Omental fat pad (tissue), 4 donors: ENCODE measurements around the gene TPRKB. TPM values are rescaled to one million over a fixed set of nuclear protein-coding genes. Genes with fewer than 3 reads are reported as not detected.
"Not testable (repeated sequence)": the region's sequence is repeated elsewhere in the genome, so short reads cannot be mapped to it uniquely, and the experiment has no call there.

Experiments
- ATAC-seq: fragments of 150-250 bp; one replicate; pipeline ENCODE4 v1.9.1; 2016; ENCODE audit warnings: mild to moderate bottlenecking, moderate library complexity; ENCODE audit not compliant: low FRiP score
- DNase-seq: peaks from one replicate; pipeline ENCODE4 v3.0.0-alpha.2; 2019; ENCODE audit warnings: low spot score
- CTCF ChIP-seq, 3 donors: fragments of 450-650 bp; IDR thresholded peaks; one replicate each; pipeline ENCODE4 v1.5.1; 2016 to 2017; ENCODE audit warnings: antibody characterized with exemption in 3 of 3, mild to moderate bottlenecking in 3 of 3, moderate library complexity in 2 of 3
- total RNA-seq, 4 donors: library from RNA; depleted of rRNA; stranded (reverse); fragments of >200 nt; gene quantifications; one replicate each; pipeline ENCODE4 v1.1.0, GENCODE V29; 2016

The TPRKB gene
- total RNA-seq, 4 donors from 2014 or later: 20.4 to 37.4 (median 22.9) TPM

- no peak for ATAC-seq
- no peak for DNase-seq
- no peak for TF ChIP-seq CTCF (IDR thresholded peaks at IDR 0.05)
Measured at GRCh38 chr2:73704285-73704684, 32.9 kb downstream of the TPRKB start.

- DNase-seq: no peak
- no peak for ATAC-seq
- no peak for TF ChIP-seq CTCF (IDR thresholded peaks at IDR 0.05)
Measured at GRCh38 chr2:73703675-73704074, 33.5 kb downstream of the TPRKB start.

GRCh38 chr2:73702852-73703493 is 34.2 kb downstream of the TPRKB start:
- ATAC-seq, DNase-seq: not testable (repeated sequence)

GRCh38 chr2:73701968-73702665 is 35.0 kb downstream of the TPRKB start:
- ATAC-seq: no peak
- no peak for TF ChIP-seq CTCF (IDR thresholded peaks at IDR 0.05)
- no peak for DNase-seq

GRCh38 chr2:73701448-73701765 is 35.7 kb downstream of the TPRKB start:
- ATAC-seq: not testable (repeated sequence)

GRCh38 chr2:73700661-73701447 is 36.3 kb downstream of the TPRKB start:
- TF ChIP-seq CTCF (IDR thresholded peaks at IDR 0.05): no peak
- DNase-seq (no peak), ATAC-seq (no peak)

More at GRCh38 chr2:73701448-73701765, 35.7 kb downstream of the TPRKB start:
- not testable (repeated sequence) for DNase-seq

GRCh38 chr2:73700131-73700611 is 37.0 kb downstream of the TPRKB start:
- no peak for TF ChIP-seq CTCF (IDR thresholded peaks at IDR 0.05)
- DNase-seq (no peak), ATAC-seq (no peak)
